Measurements from ENCODE around the gene RRP12.

GRCh38 chr10:97401455-97401919 is 347 bp upstream of the RRP12 start:
- TF ChIP-seq, protein P1, sequence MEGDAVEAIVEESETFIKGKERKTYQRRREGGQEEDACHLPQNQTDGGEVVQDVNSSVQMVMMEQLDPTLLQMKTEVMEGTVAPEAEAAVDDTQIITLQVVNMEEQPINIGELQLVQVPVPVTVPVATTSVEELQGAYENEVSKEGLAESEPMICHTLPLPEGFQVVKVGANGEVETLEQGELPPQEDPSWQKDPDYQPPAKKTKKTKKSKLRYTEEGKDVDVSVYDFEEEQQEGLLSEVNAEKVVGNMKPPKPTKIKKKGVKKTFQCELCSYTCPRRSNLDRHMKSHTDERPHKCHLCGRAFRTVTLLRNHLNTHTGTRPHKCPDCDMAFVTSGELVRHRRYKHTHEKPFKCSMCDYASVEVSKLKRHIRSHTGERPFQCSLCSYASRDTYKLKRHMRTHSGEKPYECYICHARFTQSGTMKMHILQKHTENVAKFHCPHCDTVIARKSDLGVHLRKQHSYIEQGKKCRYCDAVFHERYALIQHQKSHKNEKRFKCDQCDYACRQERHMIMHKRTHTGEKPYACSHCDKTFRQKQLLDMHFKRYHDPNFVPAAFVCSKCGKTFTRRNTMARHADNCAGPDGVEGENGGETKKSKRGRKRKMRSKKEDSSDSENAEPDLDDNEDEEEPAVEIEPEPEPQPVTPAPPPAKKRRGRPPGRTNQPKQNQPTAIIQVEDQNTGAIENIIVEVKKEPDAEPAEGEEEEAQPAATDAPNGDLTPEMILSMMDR (conservative IDR thresholded peaks at IDR 0.05; ENCODE audit: low read depth, low read length), result no peak
- TF ChIP-seq EZH2phosphoT487 (IDR thresholded peaks at IDR 0.05; ENCODE audit: borderline replicate concordance, low read length) (no peak), EZH2 (IDR thresholded peaks at IDR 0.05; ENCODE audit: low read length, unreplicated experiment) (no peak)

Measured in PC-3 (cell line).